Mononuclear cell (primary cell): ENCODE measurements around the gene VWA2. TPM values are rescaled to one million over a fixed set of nuclear protein-coding genes. Genes with fewer than 3 reads are reported as not detected.
"Not testable (repeated sequence)": the region's sequence is repeated elsewhere in the genome, so short reads cannot be mapped to it uniquely, and the experiment has no call there.

Experiments used
- H3K27me3 ChIP-seq: 2 replicates; pipeline ENCODE4 v1.6.0; 2011; ENCODE audit warnings: low read length, control low read depth; ENCODE audit not compliant: insufficient read depth
- H3K4me1 ChIP-seq: 2 replicates; pipeline ENCODE4 v1.5.1; 2011; ENCODE audit warnings: mild to moderate bottlenecking, low read length, control low read depth; ENCODE audit not compliant: insufficient read depth
- H3K4me3 ChIP-seq: 2 replicates; pipeline ENCODE4 v1.5.1; 2011; ENCODE audit warnings: mild to moderate bottlenecking, low read length, moderate library complexity
- H3K9me3 ChIP-seq: 2 replicates; pipeline ENCODE4 v1.5.1; 2011; ENCODE audit warnings: low read depth, mild to moderate bottlenecking, control low read depth, low read length
- total RNA-seq: library from RNA; depleted of rRNA; stranded (reverse); fragments of >200 nt; gene quantifications from one replicate; pipeline ENCODE4 v1.2.3, GENCODE V29; 2012

Gene VWA2
- total RNA-seq, 1 donor: not detected

- Histone ChIP-seq H3K4me3 (no peak overlapping the region), H3K4me1 (no peaks in the 10 kb centered on the region), H3K27me3 (no peaks in the 10 kb centered on the region), H3K9me3 (no peaks in the 10 kb centered on the region)
These were observed 83.3 kb downstream of the VWA2 start for GRCh38 chr10:114322344-114322743.

- no peaks in the 10 kb centered on the region for H3K9me3 ChIP-seq
- H3K27me3 ChIP-seq: no peaks in the 10 kb centered on the region
- H3K4me3 ChIP-seq: no peak overlapping the region
- no peaks in the 10 kb centered on the region for H3K4me1 ChIP-seq
These were observed 84.0 kb downstream of the VWA2 start for GRCh38 chr10:114323023-114323422.

GRCh38 chr10:114326795-114327194 lies 87.7 kb downstream of the VWA2 start:
- Histone ChIP-seq H3K9me3 (no peaks in the 10 kb centered on the region), H3K4me3 (no peak overlapping the region), H3K27me3 (no peaks in the 10 kb centered on the region), H3K4me1 (no peaks in the 10 kb centered on the region)

DNA sequence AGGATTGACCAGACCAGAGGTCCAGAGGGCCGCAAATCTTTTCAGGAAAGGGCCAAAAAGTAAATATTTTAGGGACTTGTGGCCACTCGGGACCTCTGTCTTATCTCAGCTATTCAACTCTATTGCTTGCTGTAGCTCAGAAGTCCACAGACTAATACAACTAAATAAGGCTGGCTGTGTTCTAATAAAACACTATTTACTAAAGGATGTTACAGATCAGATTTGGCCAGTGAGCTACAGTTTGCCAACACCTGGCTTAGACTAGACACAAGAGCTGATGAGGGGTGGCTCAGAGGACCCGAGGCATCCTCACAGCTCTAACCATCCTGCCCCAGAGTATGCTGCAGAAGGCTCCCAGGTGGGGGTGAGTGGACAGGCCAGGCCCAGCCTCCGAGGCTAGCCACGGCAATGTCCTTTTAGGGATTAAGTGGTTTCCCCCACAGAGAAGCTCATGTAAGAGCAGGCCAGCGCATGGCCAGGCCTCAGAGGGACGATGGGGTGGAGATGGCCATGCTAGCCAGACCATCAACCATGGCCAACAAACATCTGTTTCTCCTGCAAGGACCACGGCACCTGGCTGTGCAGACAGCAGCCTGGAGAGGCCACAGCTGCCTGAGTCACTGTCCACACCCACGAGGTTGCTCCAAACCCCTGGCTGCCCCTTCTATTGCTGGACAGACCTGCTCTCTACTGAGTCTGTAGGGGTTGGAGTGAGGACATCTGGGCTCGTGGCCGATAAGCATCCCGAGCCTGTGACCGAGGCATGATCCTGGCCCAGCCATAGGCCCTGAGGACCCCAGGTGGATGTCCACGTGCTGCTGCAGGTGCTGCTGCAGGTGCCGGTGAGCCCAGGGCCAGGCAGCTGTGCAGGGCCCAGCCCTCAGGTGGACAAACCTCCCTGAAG lies 88.7 kb downstream of the VWA2 start:
- Histone ChIP-seq H3K4me3 (no peak overlapping the region), H3K4me1 (no peaks in the 10 kb centered on the region), H3K27me3 (no peaks in the 10 kb centered on the region), H3K9me3 (no peaks in the 10 kb centered on the region)

DNA sequence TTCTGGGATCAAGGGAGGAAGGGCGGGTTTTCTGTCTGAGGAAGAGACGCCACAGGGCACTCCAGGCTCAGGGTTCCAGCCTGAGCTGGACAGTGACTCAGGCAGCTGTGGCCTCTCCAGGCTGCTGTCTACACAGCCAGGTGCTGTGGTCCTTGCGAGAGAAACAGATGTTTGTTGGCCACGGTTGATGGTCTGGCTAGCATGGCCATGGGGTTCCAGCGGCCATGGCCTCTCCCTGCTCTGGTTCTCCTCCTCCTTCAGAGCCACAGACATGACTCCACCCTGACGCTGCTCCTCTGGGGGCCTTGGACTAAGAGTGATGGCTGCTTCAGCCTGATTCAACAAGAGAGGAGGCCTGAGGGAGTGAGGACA lies 89.4 kb downstream of the VWA2 start:
- Histone ChIP-seq H3K4me1 (no peaks in the 10 kb centered on the region), H3K9me3 (no peaks in the 10 kb centered on the region), H3K27me3 (no peaks in the 10 kb centered on the region), H3K4me3 (no peak overlapping the region)

DNA sequence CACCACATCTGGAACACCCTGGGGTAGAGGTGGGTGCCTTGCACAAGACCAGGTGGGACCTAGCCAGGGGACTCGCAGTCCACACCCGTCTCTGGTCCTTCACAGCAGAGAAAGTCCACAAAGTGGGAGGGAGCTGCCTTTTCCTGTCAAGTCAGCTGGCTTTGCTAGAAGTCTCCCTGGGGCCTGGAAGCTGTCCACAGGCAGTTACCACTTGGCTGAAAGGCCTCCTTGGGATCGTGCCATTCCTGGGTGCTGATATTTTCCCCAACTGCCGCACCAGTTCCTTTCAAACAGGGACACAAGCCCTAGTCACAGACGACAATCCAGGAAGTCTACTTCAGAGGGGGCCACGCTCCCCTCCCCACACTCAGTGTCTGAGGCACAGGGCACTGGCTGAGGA lies 89.8 kb downstream of the VWA2 start:
- Histone ChIP-seq H3K27me3 (no peaks in the 10 kb centered on the region), H3K4me3 (no peak overlapping the region), H3K9me3 (no peaks in the 10 kb centered on the region), H3K4me1 (no peaks in the 10 kb centered on the region)

DNA sequence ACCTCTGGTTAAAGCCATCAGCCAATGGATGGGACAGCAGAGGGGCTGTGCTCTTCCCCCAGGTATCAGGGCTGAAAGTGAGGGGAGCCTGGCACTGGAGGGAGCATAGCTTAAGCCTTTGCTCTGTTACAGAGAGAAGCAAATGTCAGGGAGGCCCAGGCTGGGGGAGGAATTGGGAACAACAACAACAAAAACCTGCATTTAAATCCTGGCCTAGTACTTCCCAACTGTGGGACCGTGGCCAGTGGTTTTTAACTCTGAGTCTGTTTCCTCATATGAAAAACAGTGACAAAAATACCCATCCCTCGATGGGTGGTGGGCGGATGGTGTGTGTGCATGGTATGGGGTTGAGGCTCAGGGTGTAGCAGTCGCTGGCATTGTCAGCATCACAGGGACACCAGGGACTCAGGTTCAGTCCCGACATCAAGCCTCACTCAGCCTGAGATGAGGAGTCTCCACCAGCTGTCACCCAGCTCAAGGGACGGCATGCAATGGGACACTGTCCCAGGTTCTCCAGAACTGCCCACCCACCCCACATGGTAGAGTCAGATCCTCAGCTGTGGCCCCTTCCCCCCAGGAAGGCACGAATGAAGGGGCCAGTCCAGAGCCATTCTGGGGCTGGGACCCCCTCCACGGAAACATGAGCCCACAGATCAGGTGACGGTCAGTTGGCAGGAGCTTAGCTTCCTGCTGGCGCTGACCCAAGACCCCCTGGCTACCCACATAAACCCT lies 90.7 kb downstream of the VWA2 start:
- no peaks in the 10 kb centered on the region for H3K27me3 ChIP-seq
- no peaks in the 10 kb centered on the region for H3K9me3 ChIP-seq
- no peak overlapping the region for H3K4me3 ChIP-seq
- H3K4me1 ChIP-seq: no peaks in the 10 kb centered on the region

DNA sequence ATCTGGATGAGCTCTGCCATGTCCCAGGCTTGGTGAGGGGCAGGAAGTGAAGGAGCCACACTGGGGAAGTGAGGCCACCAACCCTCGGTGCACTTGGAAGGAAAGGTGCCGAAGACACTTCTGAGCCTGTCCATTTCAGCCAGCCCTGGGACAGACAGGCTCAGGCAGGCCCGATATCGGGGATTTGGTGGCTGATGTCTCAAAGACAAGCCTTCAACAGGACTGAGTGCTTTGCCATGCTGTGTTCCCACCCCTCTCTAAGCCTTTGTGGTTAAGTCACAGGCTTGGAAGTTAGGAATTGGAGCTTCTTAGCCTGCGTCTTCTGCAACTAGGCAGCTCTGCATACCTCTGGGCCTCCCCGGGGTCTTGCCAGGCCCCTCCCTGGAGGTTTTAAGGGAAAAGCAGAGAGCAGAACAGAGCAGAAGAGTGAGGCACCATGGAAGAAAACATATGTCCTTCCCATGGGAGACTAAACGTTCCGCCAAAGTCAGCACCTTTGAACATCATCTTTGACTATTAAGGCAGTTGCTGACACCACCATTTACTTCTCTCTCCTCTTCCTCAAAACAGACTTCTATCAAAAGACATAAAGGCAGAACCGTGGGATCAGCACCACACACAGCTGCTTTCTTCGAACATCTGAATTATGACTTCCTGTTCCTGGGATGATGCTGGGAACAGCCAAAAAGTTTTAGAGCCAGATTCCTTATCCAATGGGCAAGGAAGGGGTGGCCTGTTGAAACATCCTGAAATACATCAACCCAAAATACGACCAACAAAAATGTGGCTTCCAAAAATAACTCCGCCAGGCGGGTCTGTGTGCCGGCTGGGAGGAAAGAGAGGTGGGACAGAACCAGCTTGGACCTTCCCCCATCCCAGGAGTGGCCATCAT lies 93.5 kb downstream of the VWA2 start:
- no peaks in the 10 kb centered on the region for H3K27me3 ChIP-seq
- H3K4me1 ChIP-seq: no peaks in the 10 kb centered on the region
- H3K4me3 ChIP-seq: no peak overlapping the region
- H3K9me3 ChIP-seq: no peaks in the 10 kb centered on the region

- H3K27me3 ChIP-seq: not testable (repeated sequence)
These were observed 94.4 kb downstream of the VWA2 start for GRCh38 chr10:114333441-114333840.

GRCh38 chr10:114334301-114334700 lies 95.2 kb downstream of the VWA2 start:
- Histone ChIP-seq H3K4me3 (no peak overlapping the region), H3K27me3 (no peaks in the 10 kb centered on the region), H3K9me3 (no peaks in the 10 kb centered on the region), H3K4me1 (no peaks in the 10 kb centered on the region)

More at GRCh38 chr10:114333441-114333840, 94.4 kb downstream of the VWA2 start:
- H3K4me3 ChIP-seq, H3K9me3 ChIP-seq, H3K4me1 ChIP-seq: not testable (repeated sequence)

DNA sequence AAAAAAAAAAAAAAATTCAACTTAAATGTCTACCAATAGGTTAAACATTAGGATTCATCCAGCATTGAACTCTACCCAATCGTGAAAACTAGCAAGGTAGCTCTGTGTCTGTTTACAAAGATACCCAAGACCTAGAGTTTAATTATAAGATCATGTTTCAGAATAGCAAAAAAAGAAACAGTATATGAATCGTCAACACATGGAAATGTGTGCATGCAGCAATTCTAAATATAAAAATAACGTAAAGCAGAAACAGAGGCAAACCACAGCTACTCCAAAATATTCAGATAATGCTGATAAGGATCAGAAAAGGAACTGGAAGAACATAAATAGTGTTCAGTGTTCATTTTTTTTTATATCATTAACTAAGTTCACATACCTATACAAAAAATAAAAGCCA lies 96.6 kb downstream of the VWA2 start:
- H3K4me3 ChIP-seq: no peak overlapping the region
- H3K9me3 ChIP-seq: no peaks in the 10 kb centered on the region
- no peaks in the 10 kb centered on the region for H3K4me1 ChIP-seq
- H3K27me3 ChIP-seq: no peaks in the 10 kb centered on the region

DNA sequence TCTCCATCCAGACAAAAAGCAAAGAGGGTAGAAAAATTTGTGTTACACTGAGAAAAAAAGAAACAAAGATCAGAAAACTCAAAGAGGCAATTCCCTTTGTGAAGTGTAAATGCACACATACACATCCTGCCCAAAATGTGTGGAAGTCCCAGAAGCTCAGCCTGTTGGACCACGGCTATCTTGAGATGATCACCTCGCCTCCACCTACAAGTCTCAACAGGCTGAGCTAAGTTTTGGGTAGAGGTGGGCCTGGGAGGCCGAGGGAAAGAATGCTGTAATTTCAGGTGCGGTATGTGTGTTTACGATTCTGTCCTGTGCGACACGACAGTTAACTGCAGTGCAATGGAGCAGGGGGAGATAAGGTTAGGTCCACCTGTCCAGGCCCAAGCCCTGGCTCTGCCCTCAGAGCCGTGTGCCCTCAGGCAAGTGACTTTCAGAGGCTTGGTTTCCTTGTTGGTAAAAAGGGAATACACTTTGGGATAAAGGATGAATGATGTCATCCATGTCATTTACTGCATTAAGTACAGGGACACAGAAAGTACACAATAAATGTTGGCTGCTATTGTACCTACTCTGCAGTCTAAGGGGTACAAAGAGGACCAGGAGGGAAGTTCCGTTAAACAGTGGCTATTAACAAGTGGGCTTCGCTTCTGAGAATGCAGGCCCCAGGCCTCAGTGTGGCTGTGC lies 97.9 kb downstream of the VWA2 start:
- H3K27me3 ChIP-seq: no peaks in the 10 kb centered on the region
- no peak overlapping the region for H3K4me3 ChIP-seq
- no peaks in the 10 kb centered on the region for H3K4me1 ChIP-seq

GRCh38 chr10:114337510-114338462 lies 98.7 kb downstream of the VWA2 start:
- no peaks in the 10 kb centered on the region for H3K27me3 ChIP-seq
- H3K9me3 ChIP-seq: no peaks in the 10 kb centered on the region
- no peak overlapping the region for H3K4me3 ChIP-seq
- H3K4me1 ChIP-seq: no peaks in the 10 kb centered on the region

More for the DNA sequence above, 97.9 kb downstream of the VWA2 start:
- no peaks in the 10 kb centered on the region for H3K9me3 ChIP-seq
